Gastroesophageal sphincter (tissue), 4 donors: ENCODE data around the gene OTOP3. TPM values are rescaled to one million over a fixed set of nuclear protein-coding genes. Genes with fewer than 3 reads are reported as not detected.
A peak's percentile ranks its signal among the peaks of the same experiment; 100 is the strongest.
"Not testable (repeated sequence)": the region's sequence is repeated elsewhere in the genome, so short reads cannot be mapped to it uniquely, and the experiment has no call there.

Experiments
- ATAC-seq: fragments of 150-250 bp; one replicate; pipeline ENCODE4 v1.9.1; 2016; ENCODE audit warnings: mild to moderate bottlenecking, moderate library complexity
- H3K27ac ChIP-seq, 4 donors: fragments of 200-600 bp; sonication (generic) in 3 of 4; 1 replicate in 3 of 4; 2 replicates in 1 of 4; pipeline ENCODE4 v1.5.1; 2016 to 2019
- H3K27me3 ChIP-seq: fragments of 200-600 bp; sonication (generic); one replicate; pipeline ENCODE4 v1.5.1; 2019
- H3K36me3 ChIP-seq, 2 donors: fragments of 200-600 bp; sonication (generic); one replicate each; pipeline ENCODE4 v1.5.1; 2019; ENCODE audit warnings: control low read depth in 1 of 2
- H3K4me1 ChIP-seq, 3 donors: fragments of 200-600 bp; sonication (generic); 1 replicate in 2 of 3; 2 replicates in 1 of 3; pipeline ENCODE4 v1.5.1; 2016 to 2019; ENCODE audit warnings: control low read depth in 2 of 3
- H3K4me3 ChIP-seq, 2 donors: fragments of 200-600 bp; sonication (generic); one replicate each; pipeline ENCODE4 v1.5.1; 2019; ENCODE audit warnings: mild to moderate bottlenecking in 1 of 2, moderate library complexity in 1 of 2
- H3K9me3 ChIP-seq, 3 donors: fragments of 200-600 bp; sonication (generic); one replicate each; pipeline ENCODE4 v1.5.1; 2017 to 2019; ENCODE audit warnings: control low read depth in 2 of 3
- CTCF ChIP-seq, 4 experiments: fragments of 200-600 bp in 2 of 4; fragments of 450-650 bp in 2 of 4; sonication (generic) in 1 of 4; IDR thresholded peaks; one replicate each; pipeline ENCODE4 v1.5.1; 2017 to 2019; ENCODE audit warnings: antibody characterized with exemption in 4 of 4, mild to moderate bottlenecking in 2 of 4, moderate library complexity in 2 of 4
- EP300 ChIP-seq: sonication (generic); formaldehyde crosslinking; IDR thresholded peaks from one replicate; pipeline ENCODE4 v1.6.1; 2017; ENCODE audit warnings: antibody characterized with exemption, mild to moderate bottlenecking
- POLR2A ChIP-seq, 2 donors: fragments of 450-650 bp; IDR thresholded peaks; one replicate each; pipeline ENCODE4 v1.6.1; 2017; ENCODE audit warnings: antibody characterized with exemption in 2 of 2, mild to moderate bottlenecking in 2 of 2, moderate library complexity in 1 of 2
- POLR2AphosphoS5 ChIP-seq: sonication (generic); formaldehyde crosslinking; IDR thresholded peaks from one replicate; pipeline ENCODE4 v1.6.1; 2017; ENCODE audit warnings: antibody characterized with exemption
- WGBS, 2 donors: methylation state at CpG; one replicate each; pipeline ENCODE4 v1.1.5; 2018; ENCODE audit warnings: low coverage in 1 of 2; 5-methylcytosine and 5-hydroxymethylcytosine counted together
- total RNA-seq, 4 donors: library from RNA; depleted of rRNA; stranded (reverse); fragments of >200 nt; gene quantifications; one replicate each; pipeline ENCODE4 v1.1.0, GENCODE V29; 2016

The OTOP3 gene
- total RNA-seq, 4 donors from 2014 or later: 0.31 to 0.82 TPM; not detected in 2

- ATAC-seq: no peak
- Histone ChIP-seq H3K36me3 (no peaks in the 10 kb centered on the region), H3K27me3 (no peaks in the 10 kb centered on the region), H3K4me3 (no peak overlapping the region), H3K9me3 (no peaks in the 10 kb centered on the region), H3K4me1 (peaks cover 0 to 8% (median 0%) of the 10 kb centered on the region in 3 donors), H3K27ac (no peak overlapping the region)
- no peak for TF ChIP-seq POLR2A (IDR thresholded peaks at IDR 0.05)
- no peak for TF ChIP-seq EP300
- TF ChIP-seq POLR2AphosphoS5: no peak
- no peak for TF ChIP-seq CTCF (IDR thresholded peaks at IDR 0.05)
- WGBS, 2 donors: 72% methylated on average over 12 of the region's 14 CpGs; no CpG with 5 or more reads in 1 of the 2 donors
Observed at GRCh38 chr17:74964988-74965622, 29.4 kb downstream of the OTOP3 start.

GRCh38 chr17:74968361-74968780 lies 32.7 kb downstream of the OTOP3 start:
- H3K36me3 ChIP-seq: no peaks in the 10 kb centered on the region
- peaks cover 0 to 23% (median 14%) of the 10 kb centered on the region in 3 donors for H3K4me1 ChIP-seq
- peaks cover 32% of the 10 kb centered on the region for H3K27me3 ChIP-seq
- no peak overlapping the region for H3K27ac ChIP-seq
- H3K9me3 ChIP-seq: no peaks in the 10 kb centered on the region
- no peak overlapping the region for H3K4me3 ChIP-seq
- WGBS, 2 donors: no CpG with 5 or more reads among the region's 5 CpGs
- ATAC-seq: no peak
- no peak for TF ChIP-seq POLR2AphosphoS5
- no peak for TF ChIP-seq EP300
- no peak for TF ChIP-seq CTCF (IDR thresholded peaks at IDR 0.05)
- TF ChIP-seq POLR2A (IDR thresholded peaks at IDR 0.05): no peak

GRCh38 chr17:74969501-74969900 lies 33.8 kb downstream of the OTOP3 start:
- not testable (repeated sequence) for H3K36me3 ChIP-seq, ATAC-seq, H3K27ac ChIP-seq, H3K4me3 ChIP-seq, H3K9me3 ChIP-seq
- Histone ChIP-seq H3K4me1 (peaks cover 0 to 23% (median 14%) of the 10 kb centered on the region in 3 donors), H3K27me3 (peaks cover 43% of the 10 kb centered on the region)
- 88 to 92% methylated on average over 2 to 5 of the region's 5 CpGs for WGBS, 2 donors

GRCh38 chr17:74970395-74970794 lies 34.7 kb downstream of the OTOP3 start:
- ATAC-seq: peak; percentile 57
- peaks cover 46% of the 10 kb centered on the region for H3K27me3 ChIP-seq
- H3K4me1 ChIP-seq: peaks cover 0 to 23% (median 14%) of the 10 kb centered on the region in 3 donors
- peak overlapping the region in 1 of 4 donors; percentile 75 for H3K27ac ChIP-seq
- TF ChIP-seq EP300 (no peak), CTCF (IDR thresholded peaks at IDR 0.05) (no peak), POLR2A (IDR thresholded peaks at IDR 0.05) (no peak), POLR2AphosphoS5 (no peak)
- H3K9me3 ChIP-seq: no peaks in the 10 kb centered on the region
- H3K4me3 ChIP-seq: peak overlapping the region in 1 of 2 donors; percentile 77
- no peaks in the 10 kb centered on the region for H3K36me3 ChIP-seq
- 83% methylated on average over 1 of the region's 3 CpGs; no CpG with 5 or more reads in 1 of the 2 donors for WGBS, 2 donors

GRCh38 chr17:74971069-74971841 lies 35.6 kb downstream of the OTOP3 start:
- Histone ChIP-seq H3K4me3 (peak overlapping the region in 1 of 2 donors; percentile 77), H3K36me3 (no peaks in the 10 kb centered on the region), H3K4me1 (peaks cover 0 to 23% (median 14%) of the 10 kb centered on the region in 3 donors), H3K9me3 (no peaks in the 10 kb centered on the region), H3K27me3 (peaks cover 46% of the 10 kb centered on the region), H3K27ac (peak overlapping the region in 3 of 4 donors; percentile 22 to 75 (median 45))
- no peak for ATAC-seq
- WGBS, 2 donors: 82 to 100% methylated on average over 1 to 2 of the region's 8 CpGs
- no peak for TF ChIP-seq CTCF (IDR thresholded peaks at IDR 0.05)
- no peak for TF ChIP-seq EP300
- no peak for TF ChIP-seq POLR2A (IDR thresholded peaks at IDR 0.05)
- no peak for TF ChIP-seq POLR2AphosphoS5
